Measurements from ENCODE around the gene RPN2. TPM values are rescaled to one million over a fixed set of nuclear protein-coding genes. Genes with fewer than 3 reads are reported as not detected.

Gene RPN2
- total RNA-seq, 6 experiments from 2014 or later: 261 to 304 (median 270) TPM

DNA sequence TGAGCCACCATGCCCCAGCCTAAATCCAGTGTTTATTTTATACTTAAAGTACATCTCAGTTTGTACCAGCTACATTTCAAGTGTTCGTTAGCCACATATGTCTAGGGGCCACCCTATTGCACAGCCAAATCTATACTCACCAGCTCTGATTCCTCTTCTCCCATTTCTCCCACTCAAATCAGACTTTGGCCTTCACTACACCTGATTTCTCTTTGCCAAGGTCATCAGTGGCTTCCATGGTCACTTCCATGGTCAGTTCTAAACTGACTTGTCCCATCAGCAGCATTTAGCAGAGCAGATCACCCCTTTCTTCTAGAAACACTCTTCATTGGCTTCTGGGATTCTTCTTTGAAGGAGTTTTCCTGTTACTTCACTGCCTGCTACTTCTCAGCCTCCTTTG, 68.4 kb downstream of the RPN2 start:
- TF ChIP-seq, protein P1, sequence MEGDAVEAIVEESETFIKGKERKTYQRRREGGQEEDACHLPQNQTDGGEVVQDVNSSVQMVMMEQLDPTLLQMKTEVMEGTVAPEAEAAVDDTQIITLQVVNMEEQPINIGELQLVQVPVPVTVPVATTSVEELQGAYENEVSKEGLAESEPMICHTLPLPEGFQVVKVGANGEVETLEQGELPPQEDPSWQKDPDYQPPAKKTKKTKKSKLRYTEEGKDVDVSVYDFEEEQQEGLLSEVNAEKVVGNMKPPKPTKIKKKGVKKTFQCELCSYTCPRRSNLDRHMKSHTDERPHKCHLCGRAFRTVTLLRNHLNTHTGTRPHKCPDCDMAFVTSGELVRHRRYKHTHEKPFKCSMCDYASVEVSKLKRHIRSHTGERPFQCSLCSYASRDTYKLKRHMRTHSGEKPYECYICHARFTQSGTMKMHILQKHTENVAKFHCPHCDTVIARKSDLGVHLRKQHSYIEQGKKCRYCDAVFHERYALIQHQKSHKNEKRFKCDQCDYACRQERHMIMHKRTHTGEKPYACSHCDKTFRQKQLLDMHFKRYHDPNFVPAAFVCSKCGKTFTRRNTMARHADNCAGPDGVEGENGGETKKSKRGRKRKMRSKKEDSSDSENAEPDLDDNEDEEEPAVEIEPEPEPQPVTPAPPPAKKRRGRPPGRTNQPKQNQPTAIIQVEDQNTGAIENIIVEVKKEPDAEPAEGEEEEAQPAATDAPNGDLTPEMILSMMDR (IDR thresholded peaks at IDR 0.05): no peak
- H3K4me3 Mint-ChIP-seq: no peak overlapping the region
- no peak for DNase-seq
- H3K36me3 Mint-ChIP-seq (ENCODE audit: low read depth): peaks cover 6% of the 10 kb centered on the region; the same call in 1 of the 2 replicates
- no peaks in the 10 kb centered on the region for H3K4me1 Mint-ChIP-seq (ENCODE audit: low read depth)
- H3K27me3 Mint-ChIP-seq (ENCODE audit: insufficient read depth): no peaks in the 10 kb centered on the region; the same call in 1 of the 2 replicates
- no peak overlapping the region for H3K27ac Mint-ChIP-seq
- no peaks in the 10 kb centered on the region for H3K9me3 Mint-ChIP-seq

DNA sequence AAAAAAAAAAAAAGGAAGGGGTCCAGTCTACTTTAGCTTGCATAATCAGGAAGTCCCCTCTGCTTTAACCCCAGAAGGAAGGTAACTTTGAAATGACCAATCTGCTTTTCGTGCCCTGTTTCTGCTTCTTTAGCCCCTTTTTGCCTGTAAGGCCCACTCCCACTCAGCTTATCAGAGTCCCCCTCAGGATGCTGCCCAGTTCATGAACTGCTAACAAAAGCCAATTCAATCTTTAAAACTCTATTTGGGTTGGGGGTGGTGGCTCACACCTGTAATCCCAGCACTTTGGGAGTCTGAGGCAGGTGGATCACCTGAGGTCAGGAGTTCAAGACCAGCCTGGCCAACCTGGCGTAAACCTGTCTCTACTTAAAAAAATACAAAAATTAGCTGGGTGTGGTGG, 70.2 kb downstream of the RPN2 start:
- no peak for DNase-seq
- Mint-ChIP-seq H3K4me3 (no peak overlapping the region), H3K27me3 (ENCODE audit: insufficient read depth) (peaks cover 8% of the 10 kb centered on the region), H3K4me1 (ENCODE audit: low read depth) (no peaks in the 10 kb centered on the region), H3K27ac (no peak overlapping the region), H3K9me3 (peaks cover 2% of the 10 kb centered on the region), H3K36me3 (ENCODE audit: low read depth) (peaks cover 3% of the 10 kb centered on the region; the same call in 1 of the 2 replicates)
- TF ChIP-seq, protein P1 (IDR thresholded peaks at IDR 0.05): no peak

DNA sequence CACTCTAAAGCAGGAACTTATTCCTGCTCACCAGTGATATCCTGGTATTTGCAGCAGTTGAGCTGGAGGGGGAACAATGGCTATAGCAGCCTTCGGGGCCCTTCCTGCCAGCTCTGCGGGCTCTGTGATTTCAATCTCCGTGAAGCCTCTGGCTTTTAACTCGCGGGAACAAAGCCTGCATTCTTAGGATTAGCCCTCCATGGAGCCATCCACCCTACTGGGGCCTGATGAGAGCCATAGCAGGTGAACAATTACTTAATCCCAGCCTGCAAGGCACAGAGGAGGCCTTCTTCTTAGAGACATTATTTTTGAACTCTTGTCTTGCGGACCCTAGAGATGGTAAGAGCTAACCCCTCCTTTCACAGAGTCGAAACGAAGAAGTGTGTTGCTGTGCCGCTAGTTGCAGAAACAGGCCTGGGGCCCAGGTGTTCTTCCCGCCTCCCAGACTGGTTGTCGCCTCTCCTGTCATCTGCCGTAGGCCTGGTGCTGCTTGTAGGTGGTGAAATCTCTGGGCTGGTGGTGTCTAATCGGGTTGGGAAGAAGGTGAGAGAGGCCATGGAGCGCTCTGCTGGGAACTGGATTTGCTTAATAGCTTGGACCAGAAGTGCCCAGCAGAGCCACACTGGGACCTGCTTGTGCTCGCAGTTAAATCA, 72.8 kb downstream of the RPN2 start:
- Mint-ChIP-seq H3K27me3 (ENCODE audit: insufficient read depth) (peaks cover 8% of the 10 kb centered on the region), H3K4me1 (ENCODE audit: low read depth) (no peaks in the 10 kb centered on the region), H3K36me3 (ENCODE audit: low read depth) (peaks cover 6% of the 10 kb centered on the region; the same call in 1 of the 2 replicates), H3K27ac (no peak overlapping the region), H3K4me3 (no peak overlapping the region), H3K9me3 (peaks cover 6% of the 10 kb centered on the region)
- TF ChIP-seq, protein P1 (IDR thresholded peaks at IDR 0.05): no peak
- DNase-seq: no peak

DNA sequence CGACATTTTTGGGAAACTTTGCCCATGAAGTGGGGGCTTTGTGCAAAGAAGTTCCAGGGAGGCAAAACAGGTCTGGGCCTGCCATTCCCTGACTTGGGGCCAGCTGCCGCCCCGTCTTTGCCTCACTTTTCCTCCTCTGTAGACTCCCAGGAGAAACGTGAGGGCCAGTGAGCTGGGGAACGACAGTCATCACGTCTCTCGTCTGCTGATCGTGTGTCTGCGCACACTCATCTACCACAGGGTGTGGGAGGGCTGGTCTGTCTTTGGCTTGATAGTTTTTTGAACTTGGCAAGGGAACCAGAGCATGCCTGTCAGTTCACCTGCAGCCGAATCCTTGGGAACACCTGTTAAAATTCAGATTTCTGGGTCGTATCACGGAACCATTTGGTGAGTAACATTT, 74.0 kb downstream of the RPN2 start:
- peaks cover 6% of the 10 kb centered on the region; the same call in 1 of the 2 replicates for H3K36me3 Mint-ChIP-seq (ENCODE audit: low read depth)
- H3K27me3 Mint-ChIP-seq (ENCODE audit: insufficient read depth): peaks cover 15% of the 10 kb centered on the region
- H3K4me3 Mint-ChIP-seq: no peak overlapping the region
- TF ChIP-seq, protein P1 (IDR thresholded peaks at IDR 0.05): no peak
- H3K9me3 Mint-ChIP-seq: peaks cover 6% of the 10 kb centered on the region
- DNase-seq: no peak
- no peak overlapping the region for H3K27ac Mint-ChIP-seq
- H3K4me1 Mint-ChIP-seq (ENCODE audit: low read depth): no peaks in the 10 kb centered on the region

DNA sequence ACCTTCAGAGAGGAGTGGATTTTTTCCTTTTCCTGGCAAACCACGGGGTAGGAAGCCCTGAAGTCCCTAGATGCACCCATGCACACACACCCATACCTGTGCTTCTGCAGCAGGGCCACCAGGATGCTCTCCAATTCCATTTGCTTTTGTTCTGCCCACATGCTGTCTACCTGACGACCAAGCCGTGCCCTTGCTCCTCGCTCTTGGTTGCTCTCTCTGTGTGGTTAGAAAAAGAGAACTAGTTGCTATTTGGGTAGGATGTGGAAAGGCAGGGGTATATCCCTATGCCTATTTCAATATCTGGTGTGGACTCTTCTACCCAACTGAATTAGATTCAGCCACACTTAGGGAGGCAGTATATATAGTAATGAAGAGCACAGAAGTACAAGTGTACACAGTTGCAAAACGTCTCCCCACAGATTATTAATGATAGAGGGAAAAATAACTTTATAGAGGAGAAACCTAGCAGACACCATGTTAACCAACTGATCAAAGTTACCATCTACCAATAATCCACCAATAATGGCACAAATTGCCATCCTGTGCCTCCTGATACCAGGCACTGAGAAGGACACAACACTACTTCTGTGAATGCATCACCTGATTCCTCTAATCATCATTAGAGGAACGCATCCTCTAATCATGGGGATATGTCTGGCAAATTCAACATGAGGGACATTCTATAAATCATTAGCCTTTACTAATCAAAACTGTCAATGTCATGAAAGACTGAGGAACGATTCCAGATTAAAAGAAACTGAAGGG, 75.2 kb downstream of the RPN2 start:
- H3K4me3 Mint-ChIP-seq: no peak overlapping the region
- no peaks in the 10 kb centered on the region for H3K4me1 Mint-ChIP-seq (ENCODE audit: low read depth)
- H3K36me3 Mint-ChIP-seq (ENCODE audit: low read depth): peaks cover 6% of the 10 kb centered on the region; the same call in 1 of the 2 replicates
- TF ChIP-seq, protein P1 (IDR thresholded peaks at IDR 0.05): no peak
- H3K27ac Mint-ChIP-seq: no peak overlapping the region
- no peak for DNase-seq
- peaks cover 26% of the 10 kb centered on the region for H3K27me3 Mint-ChIP-seq (ENCODE audit: insufficient read depth)
- peaks cover 6% of the 10 kb centered on the region for H3K9me3 Mint-ChIP-seq
